ENCODE results near the gene SH3PXD2A. TPM values are rescaled to one million over a fixed set of nuclear protein-coding genes. Genes with fewer than 3 reads are reported as not detected.

SH3PXD2A gene
- total RNA-seq, 1 donor from 2014 or later: 17.3 TPM

DNA sequence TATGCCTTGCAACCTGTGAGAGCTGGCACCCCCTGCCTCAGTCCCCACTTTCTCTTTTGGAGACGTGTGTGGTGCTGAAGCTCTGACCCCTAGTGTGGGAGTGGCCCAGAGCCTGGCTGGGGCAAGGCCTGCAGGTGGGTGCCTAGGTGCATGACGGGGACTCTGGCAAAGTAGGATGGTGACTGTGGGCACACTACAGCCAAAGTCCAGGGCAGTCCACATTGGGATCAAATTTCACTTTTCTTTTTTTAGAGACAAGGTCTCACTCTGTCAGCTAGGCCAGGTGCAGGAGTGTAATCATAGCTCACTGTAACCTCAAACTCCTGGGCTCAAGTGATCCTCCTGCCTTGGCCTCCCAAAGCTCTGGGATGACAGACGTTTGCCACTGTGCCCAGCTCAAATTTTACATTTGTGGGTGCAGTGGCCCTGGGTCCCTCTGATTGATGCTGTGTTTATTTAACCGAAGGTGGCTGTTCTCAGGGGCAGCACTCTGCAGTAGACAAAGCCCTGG lies 309.6 kb downstream of the SH3PXD2A start:
- H3K27me3 ChIP-seq (ENCODE audit: insufficient read depth, low read length): peaks cover 78% of the 10 kb centered on the region
- FAIRE-seq (no peak), DNase-seq (ENCODE audit: low read depth) (no peak)
- H3K9ac ChIP-seq (ENCODE audit: low read length): no peak overlapping the region
- no peaks in the 10 kb centered on the region for H3K36me3 Mint-ChIP-seq (ENCODE audit: low read depth, unreplicated experiment)
- peaks cover 9% of the 10 kb centered on the region for H3K9me3 ChIP-seq (ENCODE audit: insufficient read depth, low read depth, low read length)
- no peak overlapping the region for H3K4me3 Mint-ChIP-seq (ENCODE audit: unreplicated experiment)
- peaks cover 76% of the 10 kb centered on the region for H3K27me3 Mint-ChIP-seq (ENCODE audit: low read depth, unreplicated experiment)
- H3K79me2 ChIP-seq (ENCODE audit: insufficient read depth, low read length): no peaks in the 10 kb centered on the region
- no peak overlapping the region for H2AFZ ChIP-seq (ENCODE audit: low read depth, low read length)
- H3K4me1 Mint-ChIP-seq (ENCODE audit: low read depth, unreplicated experiment): peaks cover 8% of the 10 kb centered on the region
- H3K36me3 ChIP-seq (ENCODE audit: insufficient read depth, low read length): no peaks in the 10 kb centered on the region
- H3K9me3 Mint-ChIP-seq (ENCODE audit: unreplicated experiment): peaks cover 8% of the 10 kb centered on the region
- peaks cover 8% of the 10 kb centered on the region for H3K4me1 ChIP-seq (ENCODE audit: insufficient read depth, low read length)
- TF ChIP-seq, protein P1, sequence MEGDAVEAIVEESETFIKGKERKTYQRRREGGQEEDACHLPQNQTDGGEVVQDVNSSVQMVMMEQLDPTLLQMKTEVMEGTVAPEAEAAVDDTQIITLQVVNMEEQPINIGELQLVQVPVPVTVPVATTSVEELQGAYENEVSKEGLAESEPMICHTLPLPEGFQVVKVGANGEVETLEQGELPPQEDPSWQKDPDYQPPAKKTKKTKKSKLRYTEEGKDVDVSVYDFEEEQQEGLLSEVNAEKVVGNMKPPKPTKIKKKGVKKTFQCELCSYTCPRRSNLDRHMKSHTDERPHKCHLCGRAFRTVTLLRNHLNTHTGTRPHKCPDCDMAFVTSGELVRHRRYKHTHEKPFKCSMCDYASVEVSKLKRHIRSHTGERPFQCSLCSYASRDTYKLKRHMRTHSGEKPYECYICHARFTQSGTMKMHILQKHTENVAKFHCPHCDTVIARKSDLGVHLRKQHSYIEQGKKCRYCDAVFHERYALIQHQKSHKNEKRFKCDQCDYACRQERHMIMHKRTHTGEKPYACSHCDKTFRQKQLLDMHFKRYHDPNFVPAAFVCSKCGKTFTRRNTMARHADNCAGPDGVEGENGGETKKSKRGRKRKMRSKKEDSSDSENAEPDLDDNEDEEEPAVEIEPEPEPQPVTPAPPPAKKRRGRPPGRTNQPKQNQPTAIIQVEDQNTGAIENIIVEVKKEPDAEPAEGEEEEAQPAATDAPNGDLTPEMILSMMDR (IDR thresholded peaks at IDR 0.05; ENCODE audit: insufficient read depth, low read depth, low read length): no peak
- no peak for TF ChIP-seq EZH2 (IDR thresholded peaks at IDR 0.05; ENCODE audit: insufficient read depth, low read length)
- no peaks in the 10 kb centered on the region for H4K20me1 ChIP-seq (ENCODE audit: insufficient read depth, low read length)
- H3K4me2 ChIP-seq (ENCODE audit: low read length): no peak overlapping the region
- no peak overlapping the region for H3K27ac ChIP-seq (ENCODE audit: low read depth, low read length)
- no peak overlapping the region for H3K27ac Mint-ChIP-seq (ENCODE audit: unreplicated experiment)
- no peak overlapping the region for H3K4me3 ChIP-seq (ENCODE audit: insufficient read depth, low read depth, low read length)

DNA sequence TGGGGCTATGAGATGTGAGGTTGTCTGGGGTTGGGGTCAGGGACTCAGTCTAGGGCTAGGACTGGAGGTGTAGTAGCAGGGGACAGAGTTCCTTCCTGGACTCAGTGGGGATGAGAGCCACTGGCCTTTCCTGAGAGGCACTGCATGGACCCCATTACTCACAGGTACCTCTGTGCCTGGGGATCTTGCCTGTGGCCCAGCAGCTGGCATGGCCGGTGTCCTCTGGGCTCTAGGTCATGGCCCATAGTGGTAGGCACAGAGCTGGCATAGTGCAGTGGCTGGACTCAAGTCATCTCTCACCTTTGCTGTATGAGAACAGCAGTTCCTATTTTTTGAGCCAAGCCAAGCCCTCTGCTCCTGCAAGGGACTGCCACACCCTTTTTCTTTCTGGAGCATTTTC lies 310.0 kb downstream of the SH3PXD2A start:
- FAIRE-seq: no peak
- H3K27me3 ChIP-seq (ENCODE audit: insufficient read depth, low read length): peaks cover 78% of the 10 kb centered on the region

More for the DNA sequence above, 310.0 kb downstream of the SH3PXD2A start:
- Mint-ChIP-seq H3K36me3 (ENCODE audit: low read depth, unreplicated experiment) (no peaks in the 10 kb centered on the region), H3K27ac (ENCODE audit: unreplicated experiment) (no peak overlapping the region), H3K9me3 (ENCODE audit: unreplicated experiment) (peaks cover 8% of the 10 kb centered on the region), H3K27me3 (ENCODE audit: low read depth, unreplicated experiment) (peaks cover 76% of the 10 kb centered on the region), H3K4me1 (ENCODE audit: low read depth, unreplicated experiment) (peaks cover 8% of the 10 kb centered on the region), H3K4me3 (ENCODE audit: unreplicated experiment) (no peak overlapping the region)
- Histone ChIP-seq H3K9me3 (ENCODE audit: insufficient read depth, low read depth, low read length) (peaks cover 5% of the 10 kb centered on the region), H3K27ac (ENCODE audit: low read depth, low read length) (no peak overlapping the region), H3K79me2 (ENCODE audit: insufficient read depth, low read length) (no peaks in the 10 kb centered on the region), H3K4me3 (ENCODE audit: insufficient read depth, low read depth, low read length) (no peak overlapping the region), H4K20me1 (ENCODE audit: insufficient read depth, low read length) (no peaks in the 10 kb centered on the region), H3K4me2 (ENCODE audit: low read length) (no peak overlapping the region), H3K9ac (ENCODE audit: low read length) (no peak overlapping the region), H3K36me3 (ENCODE audit: insufficient read depth, low read length) (no peaks in the 10 kb centered on the region), H3K4me1 (ENCODE audit: insufficient read depth, low read length) (peaks cover 8% of the 10 kb centered on the region), H2AFZ (ENCODE audit: low read depth, low read length) (no peak overlapping the region)
- no peak for DNase-seq (ENCODE audit: low read depth)
- no peak for TF ChIP-seq EZH2 (IDR thresholded peaks at IDR 0.05; ENCODE audit: insufficient read depth, low read length)
- TF ChIP-seq, protein P1 (IDR thresholded peaks at IDR 0.05; ENCODE audit: insufficient read depth, low read depth, low read length): no peak
